ENCODE results near the gene ASCC2.
A peak's percentile ranks its signal among the peaks of the same experiment; 100 is the strongest.

The ASCC2 gene

DNA sequence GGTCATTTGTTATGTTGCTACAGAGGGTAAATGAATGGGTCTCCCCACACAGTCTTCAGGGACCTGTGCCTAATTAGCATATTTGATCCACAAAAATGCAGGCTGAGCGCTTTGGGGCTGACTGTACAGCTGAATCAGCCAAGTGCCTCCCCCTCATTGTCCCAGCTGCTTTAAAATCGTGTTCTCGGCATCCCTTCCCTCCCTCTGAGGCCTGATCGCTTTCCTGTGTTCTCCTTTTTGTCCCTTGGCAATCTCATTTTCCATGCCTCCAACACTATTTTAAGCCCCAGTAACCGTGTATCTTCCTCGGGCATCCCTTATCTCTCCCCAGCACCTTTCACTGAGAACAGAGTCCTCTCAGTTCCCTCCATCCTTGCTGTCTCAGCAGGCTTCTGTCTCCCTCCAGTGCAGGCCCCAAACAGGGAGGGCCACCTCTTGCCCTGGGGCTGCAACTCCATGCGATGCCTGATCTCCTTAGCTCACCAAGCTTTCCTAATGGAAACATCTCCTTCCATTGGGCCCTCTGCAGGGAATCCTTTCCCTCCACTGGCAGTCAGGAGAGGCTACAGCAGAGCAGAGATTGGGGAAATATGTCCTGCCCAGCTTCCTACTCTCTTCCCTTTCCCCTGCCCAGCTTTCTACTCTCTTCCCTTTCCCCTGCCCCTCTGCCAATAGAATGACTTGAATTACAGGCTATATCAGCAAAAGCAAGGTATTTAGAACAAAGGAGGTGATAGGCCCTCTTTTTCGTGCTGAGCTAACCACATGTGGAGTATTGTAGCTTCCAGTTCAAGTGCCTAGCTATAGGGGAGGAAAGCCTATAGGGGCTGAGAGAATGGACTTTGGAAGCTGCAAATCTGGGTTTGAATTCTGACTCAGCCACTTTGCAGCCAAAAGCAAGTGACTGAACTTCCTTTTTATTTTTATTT, 57.1 kb downstream of the ASCC2 start:
- TF ChIP-seq, protein P1, sequence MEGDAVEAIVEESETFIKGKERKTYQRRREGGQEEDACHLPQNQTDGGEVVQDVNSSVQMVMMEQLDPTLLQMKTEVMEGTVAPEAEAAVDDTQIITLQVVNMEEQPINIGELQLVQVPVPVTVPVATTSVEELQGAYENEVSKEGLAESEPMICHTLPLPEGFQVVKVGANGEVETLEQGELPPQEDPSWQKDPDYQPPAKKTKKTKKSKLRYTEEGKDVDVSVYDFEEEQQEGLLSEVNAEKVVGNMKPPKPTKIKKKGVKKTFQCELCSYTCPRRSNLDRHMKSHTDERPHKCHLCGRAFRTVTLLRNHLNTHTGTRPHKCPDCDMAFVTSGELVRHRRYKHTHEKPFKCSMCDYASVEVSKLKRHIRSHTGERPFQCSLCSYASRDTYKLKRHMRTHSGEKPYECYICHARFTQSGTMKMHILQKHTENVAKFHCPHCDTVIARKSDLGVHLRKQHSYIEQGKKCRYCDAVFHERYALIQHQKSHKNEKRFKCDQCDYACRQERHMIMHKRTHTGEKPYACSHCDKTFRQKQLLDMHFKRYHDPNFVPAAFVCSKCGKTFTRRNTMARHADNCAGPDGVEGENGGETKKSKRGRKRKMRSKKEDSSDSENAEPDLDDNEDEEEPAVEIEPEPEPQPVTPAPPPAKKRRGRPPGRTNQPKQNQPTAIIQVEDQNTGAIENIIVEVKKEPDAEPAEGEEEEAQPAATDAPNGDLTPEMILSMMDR (IDR thresholded peaks at IDR 0.05; ENCODE audit: borderline replicate concordance, control extremely low read depth, extremely low read depth, insufficient read depth, missing control alignments), result no peak
- in situ Hi-C loops (cut with MboI; ENCODE audit: low sequenced_read_pairs, unreplicated experiment), result no loop called here
- no peak for DNase-seq (ENCODE audit: low spot score)

DNA sequence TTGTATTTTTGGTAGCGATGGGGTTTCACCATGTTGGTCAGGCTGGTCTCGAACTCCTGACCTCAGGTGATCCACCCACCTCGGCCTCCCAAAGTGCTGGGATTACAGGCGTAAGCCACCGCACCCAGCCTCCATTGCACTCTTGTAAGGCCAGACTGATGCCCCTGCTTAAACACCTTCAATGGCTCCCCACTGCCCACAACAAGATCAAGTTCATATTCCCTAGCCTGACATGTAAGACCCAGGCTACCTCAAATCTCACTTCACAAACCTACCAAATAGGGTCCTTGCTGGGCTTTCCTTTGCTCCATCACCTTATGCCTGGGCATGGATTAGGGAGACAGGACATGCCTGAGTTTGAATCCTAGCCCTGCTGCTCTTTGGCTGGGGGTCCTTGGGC, 57.9 kb downstream of the ASCC2 start:
- no peak for DNase-seq (ENCODE audit: low spot score)
- in situ Hi-C loops (cut with MboI; ENCODE audit: low sequenced_read_pairs, unreplicated experiment), result no loop called here
- TF ChIP-seq, protein P1 (IDR thresholded peaks at IDR 0.05; ENCODE audit: borderline replicate concordance, control extremely low read depth, extremely low read depth, insufficient read depth, missing control alignments), result no peak

DNA sequence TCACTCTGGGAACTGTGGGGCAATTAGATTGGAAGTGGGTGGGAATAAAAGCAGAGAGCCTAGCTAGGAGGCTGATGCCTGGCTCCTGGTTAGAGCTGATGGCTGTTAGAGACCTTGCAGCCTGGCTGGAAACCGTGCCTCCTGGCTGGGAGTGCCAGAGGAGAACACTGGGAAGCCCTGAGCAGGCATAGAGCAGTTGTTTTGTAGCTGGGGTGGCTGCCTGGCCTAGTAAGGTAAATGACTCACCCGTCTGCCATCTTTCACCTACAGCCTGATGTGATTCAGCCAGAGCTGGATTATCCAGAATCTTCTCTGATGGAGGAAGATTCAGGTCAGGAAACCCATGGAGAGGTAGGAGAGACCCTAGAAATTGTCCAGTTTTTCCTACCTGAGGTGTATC, 64.8 kb downstream of the ASCC2 start:
- in situ Hi-C loops (cut with MboI; ENCODE audit: low sequenced_read_pairs, unreplicated experiment), result no loop called here
- no peak for DNase-seq (ENCODE audit: low spot score)
- TF ChIP-seq, protein P1 (IDR thresholded peaks at IDR 0.05; ENCODE audit: borderline replicate concordance, control extremely low read depth, extremely low read depth, insufficient read depth, missing control alignments), result no peak

DNA sequence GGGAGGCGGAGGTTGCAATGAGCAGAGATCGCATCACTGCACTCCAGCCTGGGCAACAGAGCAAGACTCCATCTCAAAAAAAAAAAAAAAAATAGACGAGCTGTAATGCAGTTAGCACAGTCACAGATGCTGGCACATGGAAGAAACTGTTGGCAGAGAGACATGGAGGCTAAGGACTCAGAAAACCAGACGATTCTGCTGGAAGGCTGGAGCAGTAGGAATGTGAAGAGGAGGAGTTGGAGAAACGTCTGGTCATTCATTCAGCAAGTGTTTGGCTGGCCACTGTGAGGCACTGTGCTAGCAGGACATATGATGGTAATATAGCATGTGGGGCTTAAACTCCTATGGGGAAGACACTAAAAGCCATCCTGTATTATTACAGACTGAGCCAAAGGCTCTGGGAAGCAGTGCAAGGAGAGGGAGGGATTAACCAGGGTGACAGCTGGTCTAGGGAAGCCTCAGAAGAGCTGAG, 65.9 kb downstream of the ASCC2 start:
- DNase-seq (ENCODE audit: low spot score), result no peak
- TF ChIP-seq, protein P1 (IDR thresholded peaks at IDR 0.05; ENCODE audit: borderline replicate concordance, control extremely low read depth, extremely low read depth, insufficient read depth, missing control alignments), result peak; percentile 10
- in situ Hi-C loops (cut with MboI; ENCODE audit: low sequenced_read_pairs, unreplicated experiment), result no loop called here

DNA sequence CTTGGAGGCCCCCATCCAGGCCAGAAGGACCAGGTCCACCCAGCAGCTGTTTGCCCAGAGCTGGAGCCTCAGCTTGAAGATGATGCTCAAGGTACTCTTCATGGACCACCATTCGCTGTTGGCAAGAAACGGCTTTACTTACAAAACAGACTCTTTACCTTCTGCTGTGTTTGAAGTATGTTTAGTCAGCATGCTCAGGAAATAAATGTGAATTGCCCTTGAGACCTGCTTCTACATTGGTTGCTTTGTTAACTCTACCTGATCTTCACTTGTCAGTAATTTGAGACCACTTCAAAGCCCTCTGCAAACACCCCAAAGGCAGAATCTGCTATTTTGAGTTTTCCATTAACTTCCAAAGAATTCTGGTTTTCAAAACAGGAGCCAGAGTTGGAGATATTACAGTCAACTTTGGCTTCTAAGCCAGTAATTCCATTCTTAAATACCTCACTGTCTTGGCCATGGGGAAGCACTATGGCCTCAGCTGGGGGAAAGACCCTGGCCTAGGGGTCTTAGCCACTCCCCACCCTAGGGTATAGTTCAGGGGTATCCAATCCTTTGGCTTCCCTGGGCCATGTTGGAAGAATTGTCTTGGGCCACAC, 68.3 kb downstream of the ASCC2 start:
- in situ Hi-C loops (cut with MboI; ENCODE audit: low sequenced_read_pairs, unreplicated experiment), result no loop called here
- TF ChIP-seq, protein P1 (IDR thresholded peaks at IDR 0.05; ENCODE audit: borderline replicate concordance, control extremely low read depth, extremely low read depth, insufficient read depth, missing control alignments), result no peak
- DNase-seq (ENCODE audit: low spot score), result no peak

DNA sequence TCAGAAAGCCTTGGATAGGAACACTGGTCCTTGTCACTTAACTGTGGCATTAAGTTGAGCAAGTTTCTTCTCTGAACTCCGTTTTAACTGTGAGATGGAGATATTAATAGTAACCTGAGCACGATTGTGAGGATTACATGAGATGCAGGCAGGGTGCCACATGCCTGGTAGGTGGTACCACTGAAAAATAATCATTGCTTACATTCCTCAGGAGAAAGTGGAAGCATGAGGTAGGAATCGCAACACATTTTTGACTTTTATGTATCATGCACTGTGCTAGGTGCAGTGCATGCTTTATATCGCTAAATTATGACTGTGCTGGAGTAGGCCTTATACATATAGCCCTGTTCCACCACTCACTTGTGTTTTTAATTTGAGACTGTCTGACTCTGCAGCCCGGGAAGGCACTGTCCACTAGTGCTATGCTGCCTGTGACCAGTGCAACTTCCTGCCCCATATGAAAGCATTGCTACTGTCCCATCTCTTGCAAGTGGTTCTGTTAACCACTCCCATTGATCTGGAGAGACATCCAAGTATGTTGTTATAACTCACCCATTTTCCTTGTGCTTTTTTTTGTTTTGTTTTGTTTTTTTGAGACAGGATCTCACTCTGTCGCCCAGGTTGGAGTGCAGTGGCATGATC, 69.9 kb downstream of the ASCC2 start:
- TF ChIP-seq, protein P1 (IDR thresholded peaks at IDR 0.05; ENCODE audit: borderline replicate concordance, control extremely low read depth, extremely low read depth, insufficient read depth, missing control alignments), result no peak
- DNase-seq (ENCODE audit: low spot score), result no peak
- in situ Hi-C loops (cut with MboI; ENCODE audit: low sequenced_read_pairs, unreplicated experiment), result no loop called here
